ENCODE measurements around the gene KRTAP2-3.
"Not testable (repeated sequence)": the region's sequence is repeated elsewhere in the genome, so short reads cannot be mapped to it uniquely, and the experiment has no call there.

KRTAP2-3 gene, protein sequence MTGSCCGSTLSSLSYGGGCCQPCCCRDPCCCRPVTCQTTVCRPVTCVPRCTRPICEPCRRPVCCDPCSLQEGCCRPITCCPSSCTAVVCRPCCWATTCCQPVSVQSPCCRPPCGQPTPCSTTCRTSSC

DNA sequence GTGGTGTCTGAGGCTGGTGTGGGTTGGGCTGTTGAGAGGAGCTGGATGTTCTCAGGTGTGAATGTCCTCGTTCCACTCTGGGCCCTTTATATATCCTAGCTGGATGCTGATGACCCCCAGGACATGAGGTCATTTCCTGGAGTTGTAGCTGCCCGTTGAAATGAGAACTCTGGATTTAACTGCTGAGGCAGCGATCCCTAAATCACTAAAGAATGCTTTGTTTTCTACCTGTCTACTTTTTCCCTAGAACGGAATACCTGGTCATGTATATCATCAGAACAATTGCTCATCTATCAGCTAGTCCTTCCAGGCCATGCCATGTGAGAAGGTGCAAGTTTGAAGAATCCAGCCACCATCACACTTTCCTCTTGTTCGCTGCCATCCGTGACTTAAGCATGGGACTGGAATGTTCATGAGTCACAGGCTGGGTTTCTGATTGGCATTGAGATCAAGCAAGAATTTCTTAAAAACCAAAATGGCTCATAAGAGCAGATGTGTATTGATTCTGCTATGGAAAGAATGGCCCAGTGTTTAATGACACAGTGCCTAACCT is at the start of gene KRTAP2-3:
KRTAP2-3 (minus strand) TSS at position 63 of the 553 bp plus-strand sequence. CDS start 64 bp downstream, outside the sequence.
- no peak for DNase-seq (ENCODE audit: low spot score)

DNA sequence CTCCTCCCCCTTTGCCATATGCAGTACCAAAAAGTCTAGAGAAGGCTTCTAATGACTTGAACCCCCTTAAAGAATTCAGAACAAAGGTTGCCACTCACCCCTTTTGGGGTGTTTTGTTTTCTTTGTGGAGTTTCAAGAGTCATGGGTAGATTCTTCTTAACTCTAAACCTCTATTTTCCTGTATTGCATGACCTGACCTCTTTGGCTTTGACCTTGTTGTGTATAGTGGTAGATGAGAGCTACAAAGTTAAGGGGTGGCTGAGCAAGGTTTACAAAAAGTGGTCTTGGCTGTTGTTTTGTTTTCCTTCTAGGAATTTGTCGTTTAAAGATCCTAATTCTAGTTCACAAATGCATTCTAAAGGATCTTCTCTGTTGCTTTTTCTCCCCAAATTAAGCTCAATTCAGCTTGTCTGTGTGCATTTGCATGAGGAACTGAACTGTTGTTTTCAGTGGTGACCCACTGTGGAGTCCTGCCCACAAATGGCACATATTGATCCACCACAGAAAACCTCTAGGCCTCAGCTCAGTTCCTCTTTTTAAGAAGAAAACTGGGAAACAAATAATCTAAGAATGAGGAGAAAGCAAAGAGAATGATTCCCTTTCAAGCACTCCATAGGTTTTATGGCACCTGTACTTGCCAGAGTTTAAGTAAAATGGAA is 48.9 kb upstream of the KRTAP2-3 start:
- DNase-seq (ENCODE audit: low spot score), result not testable (repeated sequence)

DNA sequence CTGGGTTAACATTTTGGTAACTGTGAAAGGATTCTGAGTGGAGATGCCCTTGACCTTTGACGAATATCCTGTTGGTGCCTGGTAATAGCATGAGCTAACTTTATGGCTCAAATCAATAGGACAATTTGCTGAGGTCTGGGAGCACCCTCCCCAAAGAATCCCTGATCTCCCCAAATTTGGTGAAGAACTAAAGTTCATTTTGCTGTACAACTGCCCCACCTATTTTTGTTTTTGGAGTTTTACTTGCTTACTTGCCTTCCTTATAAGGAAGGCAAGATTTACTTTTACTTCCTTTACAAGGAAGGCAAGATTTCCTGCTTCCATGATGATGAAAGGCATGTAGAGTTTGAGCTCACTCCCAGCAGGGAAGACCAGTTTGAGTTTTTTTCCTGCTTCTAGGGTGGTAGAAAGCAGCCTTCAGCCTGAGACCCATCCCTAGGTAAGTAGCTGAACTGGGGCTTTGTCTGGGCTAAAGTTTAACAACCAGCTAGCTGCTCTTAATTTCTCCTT is 48.1 kb upstream of the KRTAP2-3 start:
- DNase-seq (ENCODE audit: low spot score), result no peak

GRCh38 chr17:41105347-41105746 is 45.4 kb upstream of the KRTAP2-3 start, which contains the start of gene KRTAP4-9:
Gene KRTAP4-9, plus strand, starts transcription at chr17:41105389. Its CDS starts 0 bp downstream, at chr17:41105389.
- not testable (repeated sequence) for DNase-seq (ENCODE audit: low spot score)

DNA sequence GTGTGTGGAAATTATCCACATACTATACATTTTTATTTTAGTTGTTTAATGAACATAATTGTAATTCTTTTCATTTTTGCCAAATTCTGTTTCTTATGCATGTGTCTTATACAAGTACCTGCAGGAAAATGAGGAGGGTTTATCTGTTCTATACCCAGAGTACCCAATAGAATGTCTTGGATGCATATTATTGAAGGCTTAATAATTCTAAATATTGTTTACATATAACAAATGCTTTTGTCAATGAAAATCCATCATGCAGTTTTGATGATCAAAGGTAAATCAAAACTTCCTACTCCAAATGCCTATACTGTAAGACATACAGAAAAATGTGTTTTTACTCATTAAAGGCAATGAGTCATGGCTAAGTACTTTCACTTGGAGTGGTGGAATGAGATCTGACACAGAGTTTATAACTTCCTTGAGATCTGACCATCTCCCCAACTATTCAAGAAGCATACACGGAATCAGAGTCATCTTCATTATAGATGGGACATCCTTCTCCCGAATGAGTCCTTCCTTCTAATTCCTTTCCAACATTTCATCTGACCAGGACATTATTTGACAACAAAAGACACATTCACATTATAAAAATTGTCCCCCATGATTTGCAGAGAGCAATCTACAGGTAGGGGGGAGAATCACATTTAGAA is 44.6 kb upstream of the KRTAP2-3 start:
- DNase-seq (ENCODE audit: low spot score), result not testable (repeated sequence)

DNA sequence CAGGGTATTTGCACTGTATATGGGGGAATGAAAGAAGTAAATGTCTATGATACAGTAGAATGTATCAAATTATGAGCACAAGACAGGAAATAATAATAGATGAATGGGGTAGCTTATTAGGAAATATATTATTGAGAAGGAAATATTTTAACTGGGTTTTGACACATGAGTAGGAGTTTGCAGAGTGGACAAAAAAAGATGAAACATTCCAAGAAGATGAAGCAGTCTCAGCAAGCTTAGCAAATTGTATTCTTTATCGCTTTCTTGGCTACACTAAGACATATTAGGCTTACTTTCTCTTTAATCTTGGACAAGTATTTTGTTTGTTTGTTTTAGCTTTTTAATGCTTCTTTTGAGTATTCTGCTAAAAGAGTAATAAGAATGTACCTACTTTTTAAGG is 44.0 kb upstream of the KRTAP2-3 start:
- DNase-seq (ENCODE audit: low spot score), result no peak

GRCh38 chr17:41101586-41102259 is 41.8 kb upstream of the KRTAP2-3 start, which contains the start of gene KRTAP4-16:
Gene KRTAP4-16, minus strand, starts transcription at chr17:41102209. Its CDS starts 0 bp downstream, at chr17:41102209.
- no peak for DNase-seq (ENCODE audit: low spot score)

GRCh38 chr17:41099682-41100480 is 40.0 kb upstream of the KRTAP2-3 start:
- DNase-seq (ENCODE audit: low spot score), result not testable (repeated sequence)

DNA sequence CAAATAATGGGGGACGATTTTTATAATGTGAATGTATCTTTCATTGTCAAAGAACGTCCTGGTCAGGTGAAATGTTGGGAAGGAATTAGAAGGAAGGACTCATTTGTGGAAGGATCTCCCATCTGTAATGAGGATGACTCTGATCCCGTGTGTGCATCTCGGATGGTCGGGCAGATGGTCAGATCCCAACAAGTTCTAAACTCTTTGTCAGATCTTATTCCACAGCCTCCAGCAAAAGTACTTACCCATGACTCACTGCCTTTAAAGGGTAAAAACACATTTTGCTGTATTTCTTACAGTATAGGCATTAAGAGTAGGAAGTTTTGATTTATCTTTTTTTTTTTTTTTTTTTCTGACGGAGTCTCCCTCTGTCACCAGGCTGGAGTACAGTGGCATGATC is 38.6 kb upstream of the KRTAP2-3 start:
- DNase-seq (ENCODE audit: low spot score), result no peak

GRCh38 chr17:41098042-41098441 is 38.1 kb upstream of the KRTAP2-3 start, which contains the start of gene KRTAP4-8:
Gene KRTAP4-8, minus strand, starts transcription at chr17:41098142. Its CDS starts 58 bp downstream, at chr17:41098084.
- DNase-seq (ENCODE audit: low spot score), result no peak

DNA sequence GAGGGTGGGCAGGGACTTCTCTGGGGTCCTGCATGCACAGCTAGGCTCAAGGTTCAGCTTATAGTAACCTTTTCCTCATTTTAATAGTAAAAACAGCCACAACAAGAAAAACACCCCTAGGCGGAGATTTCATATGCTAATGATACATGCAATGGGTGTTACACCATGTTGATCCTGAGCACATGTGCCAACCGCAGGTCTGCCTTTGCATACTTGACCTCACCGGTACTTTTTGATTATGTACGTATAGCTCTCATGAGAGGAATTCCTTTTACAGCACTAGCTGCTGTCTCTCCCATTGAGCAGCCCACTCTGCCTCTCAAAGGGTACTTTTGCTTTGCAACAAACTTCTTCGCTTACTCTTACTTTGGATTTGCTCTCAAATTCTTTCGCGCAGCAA is 36.1 kb upstream of the KRTAP2-3 start:
- DNase-seq (ENCODE audit: low spot score), result no peak

DNA sequence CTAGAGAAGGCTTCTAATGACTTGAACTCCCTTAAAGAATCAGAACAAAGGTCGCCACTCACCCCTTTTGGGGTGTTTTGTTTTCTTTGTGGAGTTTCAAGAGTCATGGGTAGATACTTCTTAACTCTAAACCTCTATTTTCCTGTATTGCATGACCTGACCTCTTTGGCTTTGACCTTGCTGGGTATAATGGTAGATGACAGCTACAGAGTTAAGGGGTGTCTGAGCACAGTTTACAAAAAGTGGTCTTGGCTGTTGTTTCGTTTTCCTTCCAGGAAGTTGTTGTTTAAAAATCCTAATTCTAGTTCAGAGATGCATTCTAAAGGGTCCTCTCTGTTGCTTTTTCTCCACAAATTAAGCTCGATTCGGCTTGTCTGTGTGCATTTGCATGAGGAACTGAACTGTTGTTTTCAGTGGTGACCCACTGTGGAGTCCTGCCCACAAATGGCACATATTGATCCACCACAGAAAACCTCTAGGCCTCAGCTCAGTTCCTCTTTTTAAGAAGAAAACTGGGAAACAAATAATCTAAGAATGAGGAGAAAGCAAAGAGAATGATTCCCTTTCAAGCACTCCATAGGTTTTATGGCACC is 28.9 kb upstream of the KRTAP2-3 start:
- DNase-seq (ENCODE audit: low spot score), result not testable (repeated sequence)

- DNase-seq (ENCODE audit: low spot score), result not testable (repeated sequence)
Measured at GRCh38 chr17:41084100-41084856, 24.4 kb upstream of the KRTAP2-3 start, which contains the start of gene KRTAP4-7. Gene KRTAP4-7, plus strand, starts transcription at chr17:41084150. Its CDS starts 57 bp downstream, at chr17:41084207.

DNA sequence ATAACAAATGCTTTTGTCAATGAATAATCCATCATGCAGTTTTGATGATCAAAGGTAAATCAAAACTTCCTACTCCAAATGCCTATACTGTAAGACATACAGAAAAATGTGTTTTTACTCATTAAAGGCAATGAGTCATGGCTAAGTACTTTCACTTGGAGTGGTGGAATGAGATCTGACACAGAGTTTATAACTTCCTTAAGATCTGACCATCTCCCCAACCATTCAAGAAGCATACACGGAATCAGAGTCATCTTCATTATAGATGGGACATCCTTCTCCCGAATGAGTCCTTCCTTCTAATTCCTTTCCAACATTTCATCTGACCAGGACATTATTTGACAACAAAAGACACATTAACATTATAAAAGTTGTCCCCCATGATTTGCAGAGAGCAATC is 23.5 kb upstream of the KRTAP2-3 start:
- DNase-seq (ENCODE audit: low spot score), result not testable (repeated sequence)

- DNase-seq (ENCODE audit: low spot score), result no peak
Measured at GRCh38 chr17:41082626-41083025, 22.7 kb upstream of the KRTAP2-3 start.

DNA sequence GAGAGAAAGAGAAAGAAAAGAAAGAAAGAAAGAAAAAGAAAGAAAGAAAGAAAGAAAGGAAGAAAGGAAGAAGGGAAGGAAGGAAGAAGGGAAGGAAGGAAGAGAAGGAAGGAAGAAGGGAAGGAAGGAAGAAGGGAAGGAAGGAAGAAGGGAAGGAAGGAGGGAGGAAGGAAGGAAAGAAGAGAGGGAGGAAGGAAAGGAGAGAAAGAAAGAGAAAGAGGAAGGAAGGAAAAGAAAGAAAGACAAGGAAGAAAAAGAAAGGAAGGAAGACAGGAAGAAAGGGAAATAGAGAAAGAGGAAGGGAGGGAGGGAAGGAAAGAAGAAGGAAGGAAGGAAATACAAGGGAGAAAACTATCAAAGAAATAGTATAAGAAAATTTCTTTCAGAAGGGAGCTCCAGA is 16.9 kb upstream of the KRTAP2-3 start:
- DNase-seq (ENCODE audit: low spot score), result no peak

GRCh38 chr17:41073676-41074075 is 13.8 kb upstream of the KRTAP2-3 start:
- DNase-seq (ENCODE audit: low spot score), result no peak

GRCh38 chr17:41071606-41072360 is 11.9 kb upstream of the KRTAP2-3 start:
- DNase-seq (ENCODE audit: low spot score), result no peak

- DNase-seq (ENCODE audit: low spot score), result no peak
Measured at GRCh38 chr17:41069031-41069430, 9.1 kb upstream of the KRTAP2-3 start.

All from cerebellar cortex (tissue), 1 donor.